SK-N-SH (cell line): ENCODE measurements around the gene AGBL1. TPM values are rescaled to one million over a fixed set of nuclear protein-coding genes. Genes with fewer than 3 reads are reported as not detected.

Source experiments
- CTCF ChIA-PET: fragments of 300-600, 350-600 bp; formaldehyde crosslinking; extraction: SDS; loops from one replicate; lab custom pipeline; 2021; lab: Yijun Ruan, JAX
- POLR2A ChIA-PET: fragments of 350-600 bp; sonication (Branson Sonifier 250); formaldehyde crosslinking; extraction: SDS; loops from one replicate; lab custom pipeline; 2020; ENCODE audit warnings: antibody characterized with exemption, inconsistent platforms; lab: Yijun Ruan, JAX
- DNase-seq: peaks from one replicate; pipeline ENCODE4 v3.0.0; 2012
- H2AFZ ChIP-seq: fragments of 200-600 bp; sonication (generic); 2 replicates; pipeline ENCODE4 v1.8.1; 2016; ENCODE audit warnings: antibody characterized with exemption, mild to moderate bottlenecking, low read depth
- H3F3A ChIP-seq: fragments of 200-600 bp; sonication (generic); replicated peaks from 2 replicates; pipeline ENCODE3; 2016; ENCODE audit warnings: antibody characterized with exemption, mild to moderate bottlenecking; ENCODE audit not compliant: insufficient read depth
- H3K27ac ChIP-seq, 2 experiments: fragments of 200-500 bp in 1 of 2; fragments of 200-600 bp in 1 of 2; sonication (Bioruptor generic) in 1 of 2; sonication (generic), shearing (Covaris generic) in 1 of 2; 2 replicates each; pipeline versions ENCODE4 v1.5.1 to v1.6.1; 2014 to 2016; ENCODE audit warnings: low read depth in 2 of 2, inconsistent platforms in 1 of 2, low read length in 1 of 2, mild to moderate bottlenecking in 1 of 2, mixed read lengths in 1 of 2
- H3K27me3 ChIP-seq: fragments of 200-600 bp; sonication (generic), shearing (Covaris generic); 2 replicates; pipeline ENCODE4 v1.6.1; 2016; ENCODE audit warnings: mixed run types; ENCODE audit not compliant: insufficient read depth
- H3K36me3 ChIP-seq, 2 experiments: fragments of 200-500 bp in 1 of 2; fragments of 200-600 bp in 1 of 2; sonication (Bioruptor generic) in 1 of 2; sonication (generic) in 1 of 2; replicated peaks in 1 of 2; 2 replicates each; pipeline versions ENCODE3 to v1.5.1; 2014 to 2016; ENCODE audit warnings: low read length in 1 of 2, mild to moderate bottlenecking in 1 of 2; ENCODE audit not compliant: insufficient read depth in 2 of 2, control insufficient read depth in 1 of 2
- H3K4me1 ChIP-seq, 2 experiments: fragments of 200-500 bp in 1 of 2; fragments of 200-600 bp in 1 of 2; sonication (Bioruptor generic) in 1 of 2; sonication (generic), shearing (Covaris generic) in 1 of 2; 2 replicates each; pipeline versions ENCODE4 v1.5.1 to v1.6.1; 2014 to 2016; ENCODE audit warnings: low read depth in 1 of 2, low read length in 1 of 2, mixed run types in 1 of 2; ENCODE audit not compliant: insufficient read depth in 2 of 2, control insufficient read depth in 1 of 2
- H3K4me2 ChIP-seq: fragments of 200-600 bp; sonication (generic), shearing (Covaris generic); 2 replicates; pipeline ENCODE4 v1.6.1; 2017; ENCODE audit warnings: mixed run types
- H3K4me3 ChIP-seq, 2 experiments: fragments of 200-500 bp in 1 of 2; fragments of 200-600 bp in 1 of 2; sonication (Bioruptor generic) in 1 of 2; sonication (generic), shearing (Covaris generic) in 1 of 2; 2 replicates each; pipeline versions ENCODE4 v1.5.1 to v1.8.1; 2014 to 2016; ENCODE audit warnings: low read depth in 2 of 2, inconsistent platforms in 1 of 2, low read length in 1 of 2, mild to moderate bottlenecking in 1 of 2, mixed read lengths in 1 of 2, moderate library complexity in 1 of 2
- H3K79me2 ChIP-seq: fragments of 200-600 bp; sonication (generic); 2 replicates; pipeline ENCODE4 v1.8.1; 2017; ENCODE audit warnings: mild to moderate bottlenecking; ENCODE audit not compliant: insufficient read depth
- H3K9ac ChIP-seq: fragments of 200-600 bp; sonication (generic); 2 replicates; pipeline ENCODE4 v1.6.1; 2017; ENCODE audit warnings: mixed run types
- H3K9me2 ChIP-seq: fragments of 200-600 bp; sonication (generic); 2 replicates; pipeline ENCODE4 v1.6.1; 2017; ENCODE audit warnings: mixed run types
- H3K9me3 ChIP-seq: fragments of 200-600 bp; sonication (generic); 2 replicates; pipeline ENCODE4 v1.6.1; 2017; ENCODE audit warnings: mixed run types, mild to moderate bottlenecking, moderate library complexity
- H4K20me1 ChIP-seq: fragments of 200-600 bp; sonication (generic); 2 replicates; pipeline ENCODE4 v1.6.1; 2017; ENCODE audit warnings: mild to moderate bottlenecking, mixed run types; ENCODE audit not compliant: insufficient read depth
- CHD2 ChIP-seq: fragments of 150-350 bp; IDR thresholded peaks from 2 replicates; pipeline ENCODE4 v1.6.1; 2018; ENCODE audit warnings: low read length; ENCODE audit not compliant: partially characterized antibody
- ELF1 ChIP-seq: IDR thresholded peaks from 2 replicates; pipeline ENCODE4 v1.4.0; 2012
- EP300 ChIP-seq, 2 experiments: IDR thresholded peaks; 2 replicates each; pipeline versions ENCODE4 v1.4.0 to v1.6.1; 2012; ENCODE audit warnings: borderline replicate concordance in 1 of 2, low read depth in 1 of 2, low read length in 1 of 2
- EZH2phosphoT487 ChIP-seq: fragments of 200-600 bp; sonication (generic); IDR thresholded peaks from 2 replicates; pipeline ENCODE4 v1.6.1; 2017; ENCODE audit warnings: low read depth, mixed run types, mild to moderate bottlenecking, antibody characterized with exemption, moderate library complexity, borderline replicate concordance
- FOSL2 ChIP-seq: IDR thresholded peaks from 2 replicates; pipeline ENCODE4 v1.4.0; 2012; ENCODE audit warnings: low read depth, mild to moderate bottlenecking, moderate library complexity, borderline replicate concordance
- FOXJ3 ChIP-seq: sonication (generic); formaldehyde crosslinking; IDR thresholded peaks from 2 replicates; pipeline ENCODE4 v1.5.1; 2020; ENCODE audit warnings: mild to moderate bottlenecking, missing genetic modification reagents
- MEF2A ChIP-seq: IDR thresholded peaks from 2 replicates; pipeline ENCODE4 v1.4.0; 2012; ENCODE audit warnings: low read depth, borderline replicate concordance
- MXI1 ChIP-seq: IDR thresholded peaks from 2 replicates; pipeline ENCODE4 v1.6.1; 2012; ENCODE audit warnings: mild to moderate bottlenecking, low read depth, low read length, improper control_type of control experiment
- NFIC ChIP-seq: IDR thresholded peaks from 2 replicates; pipeline ENCODE4 v1.4.0; 2012; ENCODE audit warnings: borderline replicate concordance
- NRF1 ChIP-seq: IDR thresholded peaks from 2 replicates; pipeline ENCODE4 v1.6.1; 2012; ENCODE audit warnings: low read depth, mild to moderate bottlenecking, low read length
- PBX3 ChIP-seq: IDR thresholded peaks from 2 replicates; pipeline ENCODE4; 2012
- POLR2AphosphoS5 ChIP-seq: IDR thresholded peaks from 2 replicates; pipeline ENCODE4 v1.6.1; 2012; ENCODE audit warnings: low read depth, low read length
- RCOR1 ChIP-seq: fragments of 150-350 bp; IDR thresholded peaks from 2 replicates; pipeline ENCODE4 v1.6.1; 2017; ENCODE audit warnings: antibody characterized with exemption, low read length
- RFX5 ChIP-seq: IDR thresholded peaks from 2 replicates; pipeline ENCODE4 v1.6.1; 2012; ENCODE audit warnings: mild to moderate bottlenecking, improper control_type of control experiment, low read length
- RXRA ChIP-seq: IDR thresholded peaks from 2 replicates; pipeline ENCODE4 v1.4.0; 2012; ENCODE audit warnings: low read depth, mild to moderate bottlenecking, borderline replicate concordance
- TEAD4 ChIP-seq: IDR thresholded peaks from 2 replicates; pipeline ENCODE4 v1.4.0; 2012; ENCODE audit warnings: mild to moderate bottlenecking, borderline replicate concordance; ENCODE audit not compliant: insufficient read depth
- USF2 ChIP-seq: fragments of 150-350 bp; IDR thresholded peaks from 2 replicates; pipeline ENCODE4 v1.6.1; 2017; ENCODE audit warnings: antibody characterized with exemption, low read length, low read depth, borderline replicate concordance
- YY1 ChIP-seq: IDR thresholded peaks from 2 replicates; pipeline ENCODE4 v1.4.0; 2012; ENCODE audit warnings: low read depth, mild to moderate bottlenecking
- WGBS: methylation state at CpG from one replicate; pipeline ENCODE4 v1.1.6; 2017; ENCODE audit warnings: low lambda C conversion rate; 5-methylcytosine and 5-hydroxymethylcytosine counted together
- polyA plus RNA-seq, 3 experiments: library from polyadenylated mRNA; depleted of rRNA; stranded (reverse); fragments of >200 nt; gene quantifications; 2 replicates each; pipeline ENCODE4 v1.2.3, GENCODE V29; 2012
- TF ChIP-seq, protein P1 (sequence below): fragments of 200-600 bp; sonication (generic); IDR thresholded peaks from 2 replicates; pipeline ENCODE4 v1.6.1; 2017; ENCODE audit warnings: antibody characterized with exemption, mild to moderate bottlenecking, moderate library complexity
- TF ChIP-seq, protein P2 (sequence below): IDR thresholded peaks from 2 replicates; pipeline ENCODE4 v1.4.0; 2012; ENCODE audit warnings: low read depth

The AGBL1 gene
- polyA plus RNA-seq, 1 of the 3 experiments (the other 2 are of a cell fraction) = not detected

- H3K9ac ChIP-seq = no peak overlapping the region
- no peaks in the 10 kb centered on the region for H3K9me2 ChIP-seq
- no peaks in the 10 kb centered on the region for H4K20me1 ChIP-seq
- 57% methylated on average over 8 of the region's 8 CpGs for WGBS
- H3K4me2 ChIP-seq = no peak overlapping the region
- TF ChIP-seq NRF1 (no peak), RCOR1 (no peak), CHD2 (no peak), NFIC (no peak), RFX5 (no peak), EZH2phosphoT487 (no peak), MXI1 (no peak), FOSL2 (no peak), PBX3 (no peak), ELF1 (no peak), POLR2AphosphoS5 (no peak), MEF2A (no peak)
- TF ChIP-seq, protein P1, sequence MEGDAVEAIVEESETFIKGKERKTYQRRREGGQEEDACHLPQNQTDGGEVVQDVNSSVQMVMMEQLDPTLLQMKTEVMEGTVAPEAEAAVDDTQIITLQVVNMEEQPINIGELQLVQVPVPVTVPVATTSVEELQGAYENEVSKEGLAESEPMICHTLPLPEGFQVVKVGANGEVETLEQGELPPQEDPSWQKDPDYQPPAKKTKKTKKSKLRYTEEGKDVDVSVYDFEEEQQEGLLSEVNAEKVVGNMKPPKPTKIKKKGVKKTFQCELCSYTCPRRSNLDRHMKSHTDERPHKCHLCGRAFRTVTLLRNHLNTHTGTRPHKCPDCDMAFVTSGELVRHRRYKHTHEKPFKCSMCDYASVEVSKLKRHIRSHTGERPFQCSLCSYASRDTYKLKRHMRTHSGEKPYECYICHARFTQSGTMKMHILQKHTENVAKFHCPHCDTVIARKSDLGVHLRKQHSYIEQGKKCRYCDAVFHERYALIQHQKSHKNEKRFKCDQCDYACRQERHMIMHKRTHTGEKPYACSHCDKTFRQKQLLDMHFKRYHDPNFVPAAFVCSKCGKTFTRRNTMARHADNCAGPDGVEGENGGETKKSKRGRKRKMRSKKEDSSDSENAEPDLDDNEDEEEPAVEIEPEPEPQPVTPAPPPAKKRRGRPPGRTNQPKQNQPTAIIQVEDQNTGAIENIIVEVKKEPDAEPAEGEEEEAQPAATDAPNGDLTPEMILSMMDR = no peak
- TF ChIP-seq, protein P2, sequence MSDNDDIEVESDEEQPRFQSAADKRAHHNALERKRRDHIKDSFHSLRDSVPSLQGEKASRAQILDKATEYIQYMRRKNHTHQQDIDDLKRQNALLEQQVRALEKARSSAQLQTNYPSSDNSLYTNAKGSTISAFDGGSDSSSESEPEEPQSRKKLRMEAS = no peak
- TF ChIP-seq, all 33 proteins: peak for 0
- no peak for DNase-seq
- H3K27ac ChIP-seq = no peak overlapping the region
- H3K36me3 ChIP-seq = no peaks in the 10 kb centered on the region
- no peak overlapping the region for H2AFZ ChIP-seq
- CTCF ChIA-PET = interaction anchor here (0.6 kb wide), 1 partner anchor 501 kb away, joined by 3 read pairs; no protein-coding TSS in a partner anchor
- H3K4me1 ChIP-seq = no peaks in the 10 kb centered on the region
- H3K79me2 ChIP-seq = no peaks in the 10 kb centered on the region; the same call in 1 of the 2 replicates
- H3K27me3 ChIP-seq = peaks cover 5% of the 10 kb centered on the region; the same call in 1 of the 2 replicates
- H3F3A ChIP-seq = no peaks in the 10 kb centered on the region
- POLR2A ChIA-PET = no interaction called here
- H3K9me3 ChIP-seq = no peaks in the 10 kb centered on the region
- H3K4me3 ChIP-seq = no peak overlapping the region
Observed at GRCh38 chr15:86064326-86064725, 15.3 kb upstream of the AGBL1 start.

DNA sequence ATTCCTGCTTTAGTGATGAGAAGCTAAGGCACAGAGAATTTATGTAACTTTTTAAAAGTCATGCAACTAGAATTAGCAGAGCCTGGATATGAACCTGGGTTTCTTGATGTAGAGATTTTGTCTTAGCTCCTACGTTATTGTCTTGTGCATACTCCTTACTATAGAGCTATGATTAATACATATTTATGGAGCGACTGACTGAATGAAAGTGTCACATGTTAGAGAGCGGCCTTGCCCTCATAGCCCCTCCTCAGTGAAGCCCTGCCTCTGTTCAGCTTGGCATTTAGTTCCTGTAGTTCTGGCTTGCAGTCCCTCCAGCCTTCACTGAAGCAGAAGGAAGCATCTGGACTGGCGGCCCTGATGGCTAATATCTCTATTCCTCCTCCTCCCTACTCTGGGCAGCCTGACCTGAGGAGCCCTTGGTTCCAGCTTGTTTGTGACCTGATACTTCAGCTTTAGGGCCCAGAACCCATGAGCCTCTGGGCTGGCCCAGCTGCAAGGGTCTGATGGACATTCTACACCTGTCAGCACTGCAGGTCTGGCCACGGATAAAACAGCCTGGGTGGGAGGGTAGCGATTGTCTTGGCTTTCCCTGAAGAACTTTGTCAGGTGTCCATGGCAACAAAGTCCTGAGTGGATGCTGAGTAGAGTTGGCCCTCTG, 13.4 kb upstream of the AGBL1 start:
- Histone ChIP-seq H3K79me2 (no peaks in the 10 kb centered on the region), H3K4me2 (no peak overlapping the region), H2AFZ (no peak overlapping the region), H3K4me3 (no peak overlapping the region), H3K9me2 (no peaks in the 10 kb centered on the region), H3K27me3 (peaks cover 5% of the 10 kb centered on the region; the same call in 1 of the 2 replicates), H3K9me3 (no peaks in the 10 kb centered on the region), H3K27ac (no peak overlapping the region), H4K20me1 (no peaks in the 10 kb centered on the region), H3K9ac (no peak overlapping the region), H3K4me1 (no peaks in the 10 kb centered on the region), H3K36me3 (no peaks in the 10 kb centered on the region), H3F3A (no peaks in the 10 kb centered on the region)
- POLR2A ChIA-PET = interaction anchor here (0.7 kb wide), 1 partner anchor 8 kb away, joined by 3 read pairs; no protein-coding TSS in a partner anchor
- CTCF ChIA-PET = no interaction called here
- WGBS = 36% methylated on average over 6 of the region's 6 CpGs
- DNase-seq = no peak
- TF ChIP-seq RXRA (no peak), TEAD4 (no peak), EP300 (IDR thresholded peaks at IDR 0.05; ENCODE audit: borderline replicate concordance in 1 of 2, low read depth in 1 of 2, low read length in 1 of 2) (no peak), YY1 (no peak), PBX3 (no peak), USF2 (no peak), FOXJ3 (CRISPR knock-in tag) (no peak)
- TF ChIP-seq, protein P1 = no peak
